HepG2 (cell line): ENCODE measurements around the gene TNFAIP1. TPM values are rescaled to one million over a fixed set of nuclear protein-coding genes. Genes with fewer than 3 reads are reported as not detected.
"Not testable (repeated sequence)": the region's sequence is repeated elsewhere in the genome, so short reads cannot be mapped to it uniquely, and the experiment has no call there.

Source experiments
- ATAC-seq: fragments of 200-7000 bp; cut with Tn5 transposase; 3 replicates; pipeline ENCODE4 v1.9.1; 2020; ENCODE audit warnings: mild to moderate bottlenecking, moderate library complexity
- BruUV-seq: library from RNA; stranded (reverse); fragments of 400-500 nt; replicated peaks from 2 replicates; lab custom pipeline; 2021; lab: Mats Ljungman, UMichigan
- CTCF ChIA-PET: fragments of 300-600 bp; formaldehyde crosslinking; extraction: SDS; loops from one replicate; lab custom pipeline; 2021; ENCODE audit warnings: low total read pairs, inconsistent platforms, low intra/inter-chr PET ratio; lab: Yijun Ruan, JAX
- POLR2A ChIA-PET: fragments of 350-600 bp; sonication (Branson Sonifier 250); formaldehyde crosslinking; loops from one replicate; lab custom pipeline; 2020; ENCODE audit warnings: antibody characterized with exemption, inconsistent platforms; lab: Yijun Ruan, JAX
- DNase-seq: peaks from one replicate; pipeline ENCODE4 v3.0.0-alpha.2; 2015; ENCODE audit warnings: low spot score
- FAIRE-seq: peaks from 3 replicates; lab custom pipeline; 2011; peaks lifted over from hg19 to GRCh38; lab: Jason Lieb, UNC
- H2AFZ ChIP-seq: one replicate; pipeline ENCODE4 v1.6.1; 2011; ENCODE audit warnings: low read length, inconsistent platforms
- H3K27ac ChIP-seq: fragments of 300-600 bp; 3 replicates; pipeline ENCODE4 v1.8.0; 2011; ENCODE audit warnings: mixed run types, mild to moderate bottlenecking, mixed read lengths, low read length, inconsistent platforms; ENCODE audit not compliant: insufficient read depth; ENCODE audit errors: extremely low read length
- H3K27me3 ChIP-seq, 2 experiments: fragments of 200-600 bp in 1 of 2; 2 replicates in 1 of 2; 3 replicates in 1 of 2; pipeline versions ENCODE4 v1.6.0 to v1.8.0; 2011; ENCODE audit warnings: low read length in 2 of 2, mild to moderate bottlenecking in 2 of 2, moderate library complexity in 2 of 2, inconsistent platforms in 1 of 2; ENCODE audit not compliant: insufficient read depth in 2 of 2, control insufficient read depth in 1 of 2
- H3K36me3 ChIP-seq, 2 experiments: fragments of 200-600 bp in 1 of 2; replicated peaks in 1 of 2; 2 replicates in 1 of 2; 3 replicates in 1 of 2; pipeline versions ENCODE4 v1.5.1 to v1.8.0; 2011; ENCODE audit warnings: low read length in 2 of 2, inconsistent platforms in 1 of 2; ENCODE audit not compliant: insufficient read depth in 2 of 2, control insufficient read depth in 1 of 2
- H3K4me1 ChIP-seq: 2 replicates; pipeline ENCODE4 v1.5.1; 2012; ENCODE audit warnings: low read length, inconsistent platforms; ENCODE audit not compliant: insufficient read depth
- H3K4me2 ChIP-seq: 2 replicates; pipeline ENCODE4 v1.6.0; 2011; ENCODE audit warnings: low read depth, low read length, inconsistent platforms
- H3K4me3 ChIP-seq, 3 experiments: fragments of 200-600 bp in 1 of 3; sonication (generic), shearing (Covaris generic) in 1 of 3; replicated peaks in 1 of 3; 2 replicates each; pipeline ENCODE4 v1.5.1; 2011 to 2016; ENCODE audit warnings: low read length in 3 of 3, inconsistent platforms in 2 of 3, low read depth in 2 of 3, mild to moderate bottlenecking in 2 of 3, control low read depth in 1 of 3, mixed read lengths in 1 of 3; ENCODE audit not compliant: insufficient read depth in 1 of 3
- H3K79me2 ChIP-seq: one replicate; pipeline ENCODE4 v1.6.1; 2011; ENCODE audit warnings: low read length, inconsistent platforms; ENCODE audit not compliant: insufficient read depth
- H3K9ac ChIP-seq: 2 replicates; pipeline ENCODE4 v1.6.0; 2011; ENCODE audit warnings: mild to moderate bottlenecking, low read depth, low read length, inconsistent platforms; ENCODE audit not compliant: insufficient read depth
- H3K9me3 ChIP-seq: 2 replicates; pipeline ENCODE4 v1.5.1; 2012; ENCODE audit warnings: mild to moderate bottlenecking, low read length
- H4K20me1 ChIP-seq: 2 replicates; pipeline ENCODE4 v1.6.0; 2011; ENCODE audit warnings: inconsistent platforms, mild to moderate bottlenecking, low read length, moderate library complexity; ENCODE audit not compliant: insufficient read depth
- CREB1 ChIP-seq, 2 experiments: fragments of 450-650 bp in 1 of 2; IDR thresholded peaks; 2 replicates each; pipeline ENCODE4 v1.6.1; 2016 to 2017; ENCODE audit warnings: control low read depth in 1 of 2, mild to moderate bottlenecking in 1 of 2, missing compliant biosample characterization in 1 of 2, missing genetic modification characterization in 1 of 2
- IKZF1 ChIP-seq: fragments of 450-650 bp; IDR thresholded peaks from 2 replicates; pipeline ENCODE4 v1.7.1; 2016
- ZBTB7A ChIP-seq: sonication (generic); formaldehyde crosslinking; IDR thresholded peaks from 2 replicates; pipeline ENCODE4 v1.8.0; 2022; ENCODE audit warnings: mild to moderate bottlenecking, missing genetic modification reagents
- ZNF44 ChIP-seq: sonication (generic); formaldehyde crosslinking; IDR thresholded peaks from 2 replicates; pipeline ENCODE4 v1.5.1; 2020; ENCODE audit warnings: mild to moderate bottlenecking, missing genetic modification reagents
- ZNF460 ChIP-seq: sonication (generic); formaldehyde crosslinking; IDR thresholded peaks from 2 replicates; pipeline ENCODE4 v1.5.1; 2020; ENCODE audit warnings: missing genetic modification reagents, mild to moderate bottlenecking, borderline replicate concordance
- WGBS: methylation state at CpG from one replicate; pipeline ENCODE4 v1.1.6; 2017; ENCODE audit warnings: low lambda C conversion rate; 5-methylcytosine and 5-hydroxymethylcytosine counted together
- in situ Hi-C: cut with HindIII; loops from 2 replicates; pipeline ENCODE4 v1.10.0; 2017; ENCODE audit warnings: low pct_unique_long_range_greater_than_20kb; ENCODE audit not compliant: extremely low pct_ligation_motif_present
- intact Hi-C: fragments of 100-400 bp; cut with micrococcal nuclease; formaldehyde crosslinking; loops from one replicate; pipeline ENCODE4 v1.10.0; 2022; ENCODE audit not compliant: unreplicated experiment
- polyA plus RNA-seq, 8 experiments: library from polyadenylated mRNA; depleted of rRNA in 3 of 8; stranded (reverse) in 7 of 8; unstranded in 1 of 8; fragments of >200 nt; fragmentation: Illumina TruSeq in 4 of 8; extraction: Trizol in 4 of 8; gene quantifications; 2 replicates each; pipeline versions ENCODE4 v1.2.1 to v1.2.3, GENCODE V29; 2011 to 2016; ENCODE audit warnings: low read depth in 4 of 8, missing spikeins in 1 of 8, mixed read lengths in 1 of 8; ENCODE audit not compliant: insufficient read depth in 1 of 8
- total RNA-seq, 5 experiments: library from RNA; depleted of rRNA; stranded (reverse); fragments of >200 nt; fragmentation: Illumina TruSeq; extraction: Trizol; gene quantifications; 2 replicates each; pipeline ENCODE4 v1.2.3, GENCODE V29; 2016; ENCODE audit warnings: low read depth in 1 of 5
- TF ChIP-seq, protein P1 (sequence below): sonication (generic); formaldehyde crosslinking; IDR thresholded peaks from 2 replicates; pipeline ENCODE4 v1.5.0; 2020; ENCODE audit warnings: mild to moderate bottlenecking, missing genetic modification reagents, moderate library complexity

The TNFAIP1 gene
- total and polyA plus RNA-seq, 2 of the 13 experiments (the other 11 are each of a cell fraction or from before 2014, with no cell fraction given): 17.5 to 40.6 TPM

DNA sequence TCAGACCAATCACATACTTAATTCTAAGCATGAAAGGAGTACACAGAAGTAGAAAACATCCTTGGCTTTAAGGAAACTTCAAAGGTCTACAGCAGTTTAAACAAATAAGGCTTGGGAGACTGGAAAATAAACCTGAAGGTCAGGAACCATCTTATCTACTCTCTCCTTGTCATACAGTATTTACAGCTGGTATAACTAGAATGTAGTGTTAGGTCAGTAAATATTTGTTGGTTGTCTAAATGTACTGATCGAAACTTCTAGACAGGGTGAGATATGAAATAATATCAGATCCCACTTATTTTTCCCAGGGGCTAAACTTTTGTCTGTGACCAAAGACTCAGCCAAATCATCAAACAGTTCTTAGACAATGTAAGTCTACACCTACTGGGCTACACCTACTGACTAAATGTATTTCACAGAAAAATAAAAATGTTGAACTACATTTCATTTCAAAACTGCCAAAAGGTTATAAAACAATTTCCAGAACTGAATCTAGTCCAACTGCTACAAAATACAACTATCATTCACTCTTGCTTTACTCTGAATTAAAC is 43.7 kb upstream of the TNFAIP1 start:
- intact Hi-C loops (no loop called here), in situ Hi-C loops (no loop called here)
- ATAC-seq: no peak
- Histone ChIP-seq H3K27ac (no peak overlapping the region), H3K27me3 (no peaks in the 10 kb centered on the region; a peak in 1 of 5 replicates), H4K20me1 (no peaks in the 10 kb centered on the region), H3K4me1 (peaks cover 23% of the 10 kb centered on the region), H3K79me2 (no peaks in the 10 kb centered on the region), H3K4me2 (no peak overlapping the region), H2AFZ (no peak overlapping the region), H3K9ac (no peak overlapping the region), H3K36me3 (no peaks in the 10 kb centered on the region), H3K4me3 (no peak overlapping the region), H3K9me3 (no peaks in the 10 kb centered on the region)
- BruUV-seq: no TSS peak
- no peak for FAIRE-seq
- POLR2A ChIA-PET: no interaction called here
- DNase-seq: no peak
- 5% methylated on average over 1 of the region's 1 CpG for WGBS
- TF ChIP-seq IKZF1: no peak
- TF ChIP-seq ZNF460 (CRISPR knock-in tag): no peak
- TF ChIP-seq ZNF44 (CRISPR knock-in tag): no peak
- TF ChIP-seq ZBTB7A: no peak
- CTCF ChIA-PET: no interaction called here

DNA sequence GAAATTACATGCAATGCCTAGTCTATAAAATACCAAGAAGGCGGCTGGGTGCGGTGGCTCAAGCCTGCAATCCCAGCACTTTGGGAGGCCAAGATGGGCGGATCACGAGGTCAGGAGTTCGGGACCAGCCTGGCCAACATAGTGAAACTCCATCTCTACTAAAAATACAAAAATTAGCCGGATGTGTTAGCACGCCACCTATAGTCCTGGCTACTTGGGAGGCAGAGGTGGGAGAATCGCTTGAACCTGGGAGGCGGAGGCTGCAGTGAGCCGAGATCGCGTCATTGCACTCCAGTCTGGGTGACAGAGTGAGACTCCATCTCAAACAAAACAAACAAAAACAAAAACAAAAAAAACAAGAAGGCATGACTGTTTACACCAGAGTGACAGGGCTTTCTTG is 42.7 kb upstream of the TNFAIP1 start:
- H3K9ac ChIP-seq; POLR2A ChIA-PET; H3K79me2 ChIP-seq; H2AFZ ChIP-seq; ATAC-seq; H4K20me1 ChIP-seq; intact Hi-C loops; H3K4me3 ChIP-seq; FAIRE-seq; H3K27ac ChIP-seq; in situ Hi-C loops; H3K9me3 ChIP-seq; BruUV-seq; H3K27me3 ChIP-seq; DNase-seq; CTCF ChIA-PET; H3K4me2 ChIP-seq; H3K36me3 ChIP-seq; TF ChIP-seq CREB1 (CRISPR knock-in tag; IDR thresholded peaks at IDR 0.05): not testable (repeated sequence)
- TF ChIP-seq, protein P1, sequence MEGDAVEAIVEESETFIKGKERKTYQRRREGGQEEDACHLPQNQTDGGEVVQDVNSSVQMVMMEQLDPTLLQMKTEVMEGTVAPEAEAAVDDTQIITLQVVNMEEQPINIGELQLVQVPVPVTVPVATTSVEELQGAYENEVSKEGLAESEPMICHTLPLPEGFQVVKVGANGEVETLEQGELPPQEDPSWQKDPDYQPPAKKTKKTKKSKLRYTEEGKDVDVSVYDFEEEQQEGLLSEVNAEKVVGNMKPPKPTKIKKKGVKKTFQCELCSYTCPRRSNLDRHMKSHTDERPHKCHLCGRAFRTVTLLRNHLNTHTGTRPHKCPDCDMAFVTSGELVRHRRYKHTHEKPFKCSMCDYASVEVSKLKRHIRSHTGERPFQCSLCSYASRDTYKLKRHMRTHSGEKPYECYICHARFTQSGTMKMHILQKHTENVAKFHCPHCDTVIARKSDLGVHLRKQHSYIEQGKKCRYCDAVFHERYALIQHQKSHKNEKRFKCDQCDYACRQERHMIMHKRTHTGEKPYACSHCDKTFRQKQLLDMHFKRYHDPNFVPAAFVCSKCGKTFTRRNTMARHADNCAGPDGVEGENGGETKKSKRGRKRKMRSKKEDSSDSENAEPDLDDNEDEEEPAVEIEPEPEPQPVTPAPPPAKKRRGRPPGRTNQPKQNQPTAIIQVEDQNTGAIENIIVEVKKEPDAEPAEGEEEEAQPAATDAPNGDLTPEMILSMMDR (CRISPR knock-in tag): 0 out of 2 replicates have a peak, but pooled peaks have one; percentile 20
- TF ChIP-seq CREB1 (IDR thresholded peaks at IDR 0.05): 0 out of 2 replicates have a peak, but pooled peaks have one; percentile 41
- WGBS: 43% methylated on average over 12 of the region's 12 CpGs
- H3K4me1 ChIP-seq: peaks cover 23% of the 10 kb centered on the region
